ENCODE data around the gene FAM174A.

- TF ChIP-seq POLR2A (IDR thresholded peaks at IDR 0.05; ENCODE audit: low read depth, low read length) (no peak), POLR2AphosphoS5 (IDR thresholded peaks at IDR 0.05; ENCODE audit: low read depth, low read length) (no peak)
Measured at GRCh38 chr5:100537946-100538345, 2.8 kb downstream of the FAM174A start.
